MM.1S (cell line): ENCODE data around the gene TMPRSS11F.

Experiments
- DNase-seq: peaks from one replicate; pipeline ENCODE4 v3.0.0-alpha.2; 2015
- H2AFZ ChIP-seq: fragments of 300-600 bp; sonication (generic); 2 replicates; pipeline ENCODE4 v1.6.0; 2016; ENCODE audit warnings: antibody characterized with exemption, low read length
- H3F3A ChIP-seq: fragments of 300-600 bp; sonication (generic); 2 replicates; pipeline ENCODE4 v1.6.1; 2016; ENCODE audit warnings: mild to moderate bottlenecking, antibody characterized with exemption, low read length, moderate library complexity, mixed read lengths; ENCODE audit not compliant: insufficient read depth
- H3K27ac ChIP-seq: fragments of 300-600 bp; sonication (generic); 2 replicates; pipeline ENCODE4 v1.5.1; 2016; ENCODE audit warnings: mild to moderate bottlenecking, low read length
- H3K27me3 ChIP-seq: fragments of 300-600 bp; sonication (generic); replicated peaks from 2 replicates; pipeline ENCODE4 v1.6.0; 2016; ENCODE audit warnings: low read length; ENCODE audit not compliant: insufficient read depth
- H3K36me3 ChIP-seq: fragments of 300-600 bp; sonication (generic); replicated peaks from 2 replicates; pipeline ENCODE4 v1.6.1; 2016; ENCODE audit warnings: mild to moderate bottlenecking, low read length, mixed read lengths; ENCODE audit not compliant: insufficient read depth
- H3K4me1 ChIP-seq: fragments of 300-600 bp; sonication (generic); 2 replicates; pipeline ENCODE4 v1.6.1; 2016; ENCODE audit warnings: low read length, mixed read lengths
- H3K4me2 ChIP-seq: fragments of 300-600 bp; sonication (generic); 2 replicates; pipeline ENCODE4 v1.6.0; 2016; ENCODE audit warnings: low read depth, low read length
- H3K4me3 ChIP-seq: fragments of 300-600 bp; sonication (generic); 2 replicates; pipeline ENCODE4 v1.5.1; 2016; ENCODE audit warnings: low read length, mixed read lengths
- H3K79me2 ChIP-seq: fragments of 300-600 bp; sonication (generic); 2 replicates; pipeline ENCODE4 v1.6.1; 2016; ENCODE audit warnings: mixed run types, low read length, mixed read lengths
- H3K9ac ChIP-seq: fragments of 300-600 bp; sonication (generic); 2 replicates; pipeline ENCODE4 v1.6.1; 2016; ENCODE audit warnings: low read length, mixed read lengths
- H3K9me2 ChIP-seq: fragments of 300-600 bp; sonication (generic); replicated peaks from 2 replicates; pipeline ENCODE4 v1.6.1; 2016; ENCODE audit warnings: mild to moderate bottlenecking, low read length, mixed read lengths; ENCODE audit not compliant: insufficient read depth
- H3K9me3 ChIP-seq: fragments of 300-600 bp; sonication (generic); replicated peaks from 2 replicates; pipeline ENCODE4 v1.6.1; 2016; ENCODE audit warnings: mild to moderate bottlenecking, low read length, mixed read lengths; ENCODE audit not compliant: insufficient read depth
- H4K20me1 ChIP-seq: fragments of 300-600 bp; sonication (generic); 2 replicates; pipeline ENCODE4 v1.6.1; 2016; ENCODE audit warnings: mild to moderate bottlenecking, low read length, moderate library complexity, mixed read lengths; ENCODE audit not compliant: insufficient read depth
- EZH2 ChIP-seq: fragments of 300-600 bp; sonication (generic); optimal IDR thresholded peaks from 2 replicates; pipeline ENCODE3; 2017; ENCODE audit warnings: low read depth, mild to moderate bottlenecking, antibody characterized with exemption, low read length, mixed read lengths
- EZH2phosphoT487 ChIP-seq: fragments of 300-600 bp; sonication (generic); IDR thresholded peaks from 2 replicates; pipeline ENCODE4 v1.6.1; 2018; ENCODE audit warnings: antibody characterized with exemption, low read length
- TF ChIP-seq, protein P1 (sequence below): fragments of 300-600 bp; sonication (generic); IDR thresholded peaks from 2 replicates; pipeline ENCODE4 v1.5.1; 2016; ENCODE audit warnings: antibody characterized with exemption, low read length, mixed read lengths

Gene TMPRSS11F

DNA sequence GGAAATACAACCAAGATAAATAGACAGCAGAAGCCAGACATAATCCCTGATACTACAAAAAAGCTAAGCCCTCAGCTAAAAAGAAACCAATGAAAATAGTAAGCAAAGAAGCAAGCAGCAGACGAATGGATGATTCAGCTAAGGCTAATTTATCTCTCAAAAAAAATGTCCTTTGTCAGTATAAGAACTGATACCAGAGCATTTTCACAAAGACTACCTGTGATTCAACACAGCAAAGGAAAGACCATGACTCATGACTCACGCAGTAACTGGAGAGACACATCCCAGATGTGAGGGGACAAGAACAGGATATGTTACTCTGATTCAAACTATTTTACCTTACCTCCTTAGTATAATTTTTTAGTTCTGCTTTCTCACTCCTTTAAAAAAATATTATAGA is 22.7 kb upstream of the TMPRSS11F start:
- Histone ChIP-seq H3K9me3 (no peaks in the 10 kb centered on the region), H4K20me1 (no peaks in the 10 kb centered on the region), H3K9ac (no peak overlapping the region), H2AFZ (peak overlapping the region; percentile 21; the same call in 1 of the 2 replicates), H3K4me3 (no peak overlapping the region), H3K36me3 (no peaks in the 10 kb centered on the region), H3K4me1 (no peaks in the 10 kb centered on the region), H3K4me2 (peak overlapping the region; percentile 48), H3K79me2 (no peaks in the 10 kb centered on the region), H3K27ac (peak overlapping the region; percentile 17; the same call in 1 of the 2 replicates), H3K9me2 (no peaks in the 10 kb centered on the region), H3F3A (peaks cover 8% of the 10 kb centered on the region; the same call in 1 of the 2 replicates), H3K27me3 (no peaks in the 10 kb centered on the region)
- peak; percentile 12 for DNase-seq
- TF ChIP-seq EZH2 (no peak), EZH2phosphoT487 (no peak)
- TF ChIP-seq, protein P1, sequence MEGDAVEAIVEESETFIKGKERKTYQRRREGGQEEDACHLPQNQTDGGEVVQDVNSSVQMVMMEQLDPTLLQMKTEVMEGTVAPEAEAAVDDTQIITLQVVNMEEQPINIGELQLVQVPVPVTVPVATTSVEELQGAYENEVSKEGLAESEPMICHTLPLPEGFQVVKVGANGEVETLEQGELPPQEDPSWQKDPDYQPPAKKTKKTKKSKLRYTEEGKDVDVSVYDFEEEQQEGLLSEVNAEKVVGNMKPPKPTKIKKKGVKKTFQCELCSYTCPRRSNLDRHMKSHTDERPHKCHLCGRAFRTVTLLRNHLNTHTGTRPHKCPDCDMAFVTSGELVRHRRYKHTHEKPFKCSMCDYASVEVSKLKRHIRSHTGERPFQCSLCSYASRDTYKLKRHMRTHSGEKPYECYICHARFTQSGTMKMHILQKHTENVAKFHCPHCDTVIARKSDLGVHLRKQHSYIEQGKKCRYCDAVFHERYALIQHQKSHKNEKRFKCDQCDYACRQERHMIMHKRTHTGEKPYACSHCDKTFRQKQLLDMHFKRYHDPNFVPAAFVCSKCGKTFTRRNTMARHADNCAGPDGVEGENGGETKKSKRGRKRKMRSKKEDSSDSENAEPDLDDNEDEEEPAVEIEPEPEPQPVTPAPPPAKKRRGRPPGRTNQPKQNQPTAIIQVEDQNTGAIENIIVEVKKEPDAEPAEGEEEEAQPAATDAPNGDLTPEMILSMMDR, result no peak

DNA sequence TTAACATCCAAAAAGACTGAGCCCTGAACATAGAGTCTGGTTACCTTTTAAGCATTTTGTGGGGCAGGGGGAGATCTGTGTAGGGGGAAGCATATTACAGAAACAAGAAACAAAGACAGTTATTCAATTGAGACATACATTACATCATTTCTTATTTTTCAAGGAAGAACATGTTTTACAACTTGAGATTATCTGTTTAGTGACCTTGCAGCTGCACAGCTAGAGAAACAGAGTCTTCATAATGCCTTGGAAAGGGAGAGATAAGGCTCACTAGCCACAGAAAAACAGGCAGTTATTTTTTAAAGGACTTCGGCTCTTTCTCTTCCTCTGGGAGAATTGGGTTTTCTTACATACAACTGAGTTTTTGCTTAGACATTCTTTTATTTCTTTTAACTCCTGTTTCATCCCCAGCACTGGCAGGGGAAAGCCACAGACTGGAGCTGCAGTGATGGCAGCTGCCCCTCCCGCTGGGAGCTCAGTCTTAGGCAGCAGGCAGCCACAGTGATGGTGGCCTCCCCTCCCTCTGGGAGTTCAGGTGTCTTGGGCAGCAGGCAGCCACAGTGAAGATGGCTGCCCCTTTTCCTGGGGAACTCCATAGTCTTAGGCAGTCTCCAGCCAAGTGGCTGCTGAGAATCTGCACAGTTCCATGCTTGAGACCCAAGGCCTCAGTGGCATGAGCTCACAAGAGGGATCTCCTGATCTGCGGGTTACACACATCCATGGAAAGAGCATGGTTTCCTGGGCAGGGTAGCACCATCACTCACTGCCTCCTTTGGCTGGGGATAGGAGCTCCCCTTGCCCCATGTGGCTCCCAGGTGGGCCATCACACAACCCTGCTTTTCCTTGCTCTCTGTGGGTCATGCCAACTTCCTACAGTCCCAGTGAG is 19.4 kb upstream of the TMPRSS11F start:
- Histone ChIP-seq H3K4me1 (no peaks in the 10 kb centered on the region), H2AFZ (no peak overlapping the region), H3K9me3 (no peaks in the 10 kb centered on the region), H3F3A (peaks cover 8% of the 10 kb centered on the region; the same call in 1 of the 2 replicates), H3K9ac (no peak overlapping the region), H3K4me2 (no peak overlapping the region), H3K4me3 (no peak overlapping the region), H3K9me2 (no peaks in the 10 kb centered on the region), H3K79me2 (no peaks in the 10 kb centered on the region), H4K20me1 (no peaks in the 10 kb centered on the region), H3K27ac (no peak overlapping the region), H3K27me3 (no peaks in the 10 kb centered on the region), H3K36me3 (no peaks in the 10 kb centered on the region)
- TF ChIP-seq, protein P1, result no peak
- TF ChIP-seq EZH2phosphoT487, result no peak
- no peak for TF ChIP-seq EZH2
- no peak for DNase-seq

DNA sequence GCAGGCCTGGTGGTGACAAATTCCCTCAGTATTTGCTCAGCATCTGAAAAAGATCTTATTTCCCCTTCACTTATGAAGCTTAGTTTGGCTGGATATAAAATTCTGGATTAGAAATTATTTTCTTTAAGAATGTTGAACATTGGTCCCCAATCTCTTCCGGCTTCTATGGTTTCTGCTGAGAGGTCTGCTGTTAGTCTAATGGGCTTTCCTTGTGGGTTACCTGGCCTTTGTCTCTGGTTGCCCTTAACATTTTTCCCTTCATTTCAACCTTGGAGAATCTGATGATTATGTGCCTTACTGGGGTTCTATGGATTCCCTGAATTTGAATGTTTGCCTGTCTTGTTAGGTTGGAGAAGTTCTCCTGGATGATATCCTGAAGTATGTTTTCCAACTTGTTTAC is 17.4 kb upstream of the TMPRSS11F start:
- no peak for TF ChIP-seq EZH2
- TF ChIP-seq, protein P1, result no peak
- no peak for TF ChIP-seq EZH2phosphoT487
- no peaks in the 10 kb centered on the region for H3K4me1 ChIP-seq
- H3K9me3 ChIP-seq, result no peaks in the 10 kb centered on the region
- H3K27ac ChIP-seq, result no peak overlapping the region
- no peak overlapping the region for H3K4me2 ChIP-seq
- H4K20me1 ChIP-seq, result no peaks in the 10 kb centered on the region
- H3K4me3 ChIP-seq, result no peak overlapping the region
- no peak for DNase-seq
- H3K9me2 ChIP-seq, result no peaks in the 10 kb centered on the region
- H3K79me2 ChIP-seq, result no peaks in the 10 kb centered on the region
- H3F3A ChIP-seq, result 0 out of 2 replicates have a peak, but pooled peaks cover 2% of the 10 kb centered on the region
- H3K27me3 ChIP-seq, result no peaks in the 10 kb centered on the region
- H2AFZ ChIP-seq, result no peak overlapping the region
- no peak overlapping the region for H3K9ac ChIP-seq
- no peaks in the 10 kb centered on the region for H3K36me3 ChIP-seq
